ENCODE data around the gene ALDH4A1.
"Not testable (repeated sequence)": the region's sequence is repeated elsewhere in the genome, so short reads cannot be mapped to it uniquely, and the experiment has no call there.

Gene ALDH4A1

DNA sequence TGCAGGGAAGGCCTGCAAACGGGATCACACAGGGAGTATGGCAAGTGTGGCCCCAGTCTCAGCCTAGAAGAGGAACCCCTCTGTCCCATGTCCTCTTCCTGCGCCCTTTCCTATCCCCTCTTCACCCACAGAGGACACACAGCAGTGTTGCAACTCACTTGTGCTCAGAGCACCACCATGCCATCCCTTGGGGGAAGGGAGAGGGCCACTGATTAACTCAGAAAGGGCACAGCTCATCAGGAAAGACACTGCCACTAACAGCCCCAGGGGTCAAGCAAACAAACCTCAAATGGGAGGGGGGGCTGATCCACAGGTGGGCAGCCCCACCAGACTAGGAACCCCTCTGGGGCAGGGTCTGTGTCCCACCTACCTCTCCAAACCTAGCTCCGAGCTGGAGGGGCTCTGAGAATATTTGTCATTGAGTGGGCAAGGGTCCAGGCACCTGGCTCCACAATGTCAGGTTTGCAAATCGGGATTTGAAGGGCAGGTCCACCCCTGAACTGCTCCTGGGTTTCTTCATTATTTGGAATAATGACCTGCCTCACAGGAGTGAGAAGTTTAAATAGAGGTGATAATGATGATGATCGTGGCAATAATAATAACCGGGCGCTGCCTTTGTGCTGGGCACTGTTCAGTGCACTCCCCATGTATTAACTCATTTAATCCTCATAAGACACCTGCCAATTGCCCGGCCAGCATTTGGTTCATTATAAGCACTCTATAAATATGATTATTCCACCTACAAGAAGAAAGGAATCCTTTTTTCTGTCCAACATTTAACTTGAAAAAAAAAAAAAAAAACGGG, 1.0 kb downstream of the ALDH4A1 start:
- no peak for DNase-seq (ENCODE audit: low read depth in 2 of 2)

DNA sequence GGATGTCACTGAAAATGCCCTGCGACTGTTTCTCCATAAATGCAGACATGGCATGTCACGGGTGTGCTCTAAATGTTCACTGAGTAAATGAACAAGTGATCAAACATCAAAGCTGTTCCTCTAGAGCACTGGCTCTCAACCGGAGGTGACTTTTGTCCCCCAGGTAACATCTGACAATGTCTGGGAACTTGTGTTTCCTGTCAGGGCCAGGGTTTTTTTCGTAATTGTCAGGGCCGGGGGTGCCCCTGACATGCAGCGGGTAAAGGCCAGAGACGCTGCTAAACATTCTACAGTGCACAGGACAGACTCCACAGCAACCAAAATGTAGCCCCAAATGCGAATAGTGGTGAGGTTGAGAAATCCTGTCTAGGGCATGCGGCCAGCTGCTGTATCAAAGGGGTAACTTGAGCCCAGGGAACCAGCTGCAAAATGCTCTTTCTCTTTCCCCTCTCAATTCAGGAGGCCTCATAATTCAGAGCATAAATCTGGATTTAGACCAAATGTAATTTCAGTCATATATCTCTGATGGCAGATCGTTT, 2.0 kb downstream of the ALDH4A1 start:
- no peak for DNase-seq (ENCODE audit: low read depth in 2 of 2)

DNA sequence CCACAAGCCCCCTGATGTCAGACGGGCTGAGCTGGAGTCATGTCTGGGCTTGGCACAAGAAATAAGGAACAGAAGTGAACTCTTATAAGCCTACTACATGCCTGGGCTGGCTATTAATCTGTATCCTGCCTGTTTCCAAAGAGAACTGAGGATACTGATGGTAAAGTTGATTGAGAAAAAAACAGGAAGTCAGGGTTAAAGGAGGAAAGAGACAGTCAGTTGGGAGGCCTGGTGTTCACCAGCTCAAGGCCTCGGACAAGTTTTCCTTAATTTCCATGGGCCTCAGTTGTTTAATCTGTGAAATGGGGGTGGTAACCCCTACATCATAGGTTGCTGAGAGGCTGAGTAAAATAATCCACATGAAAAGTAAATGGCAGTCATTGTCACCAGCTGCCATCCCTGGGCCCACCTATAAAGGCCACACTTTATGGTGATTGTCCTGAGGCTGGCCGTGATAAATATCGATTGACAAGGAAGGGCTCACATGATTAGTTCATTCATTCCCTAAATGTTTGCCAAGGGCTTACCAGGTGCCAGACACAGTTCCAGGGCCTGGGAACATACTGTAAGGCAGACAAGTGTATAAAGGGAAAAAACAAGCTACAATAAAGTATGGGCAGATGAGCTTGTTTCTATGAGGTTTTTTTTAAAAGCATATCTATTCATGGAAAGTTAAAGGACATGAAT, 2.8 kb downstream of the ALDH4A1 start:
- DNase-seq (ENCODE audit: low read depth in 2 of 2) = no peak

DNA sequence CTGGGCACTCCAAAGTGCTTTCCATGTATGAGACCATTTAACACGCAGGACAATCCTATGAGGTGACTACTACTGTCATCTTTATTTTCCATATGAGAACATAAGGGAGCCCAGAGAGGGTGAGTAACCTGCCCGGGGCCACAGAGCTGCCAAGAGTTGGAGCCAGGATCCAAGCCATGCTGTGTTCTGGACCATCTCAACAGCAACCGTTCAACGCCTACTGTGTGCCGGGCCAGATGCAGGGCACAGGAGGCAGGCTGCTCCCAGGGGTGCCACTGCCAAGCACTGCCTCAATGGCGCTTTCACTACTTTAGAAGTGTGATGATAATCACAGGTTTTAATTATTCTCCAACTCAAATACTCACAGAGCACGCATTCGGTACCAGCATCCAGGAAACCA, 3.8 kb downstream of the ALDH4A1 start:
- no peak for DNase-seq (ENCODE audit: low read depth in 2 of 2)

DNA sequence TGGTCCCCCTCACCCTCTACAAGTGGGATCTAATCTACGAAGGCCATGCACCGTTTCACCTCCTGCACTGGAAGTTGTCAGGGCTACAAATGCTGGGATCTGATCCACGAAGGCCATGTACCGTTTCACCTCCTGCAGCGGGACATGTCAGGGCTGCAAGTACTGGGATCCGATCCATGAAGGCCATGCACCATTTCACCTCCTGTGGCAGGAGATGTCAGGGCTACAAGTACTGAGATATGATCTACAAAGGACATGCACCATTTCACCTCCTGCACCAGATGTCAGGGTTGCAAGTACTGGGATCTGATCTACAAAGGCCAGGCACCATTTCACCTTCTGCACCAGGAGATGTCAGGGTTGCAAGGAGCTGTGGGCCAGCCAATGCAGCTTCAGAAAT, 7.0 kb downstream of the ALDH4A1 start:
- DNase-seq (ENCODE audit: low read depth in 2 of 2) = no peak

- DNase-seq (ENCODE audit: low read depth in 2 of 2) = no peak
Observed at GRCh38 chr1:18893120-18893519, 9.2 kb downstream of the ALDH4A1 start.

DNA sequence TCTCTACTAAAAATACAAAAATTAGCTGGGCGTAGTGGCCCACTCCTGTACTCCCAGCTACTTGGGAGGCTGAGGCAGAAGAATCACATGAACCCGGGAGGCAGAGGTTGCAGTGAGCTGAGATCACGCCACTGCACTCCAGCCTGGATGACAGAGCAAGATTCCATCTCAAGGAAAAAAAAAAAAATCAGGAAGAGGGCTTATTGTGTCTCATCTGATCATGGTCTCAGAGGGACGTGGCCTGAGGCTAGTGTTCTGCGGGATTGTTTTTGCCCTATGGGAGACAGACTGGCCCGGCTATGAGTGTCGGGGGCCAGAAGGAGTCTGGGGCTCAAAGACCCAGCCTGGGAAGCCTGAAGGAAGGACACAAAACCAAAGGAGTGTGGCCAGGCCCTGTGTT, 10.5 kb downstream of the ALDH4A1 start:
- DNase-seq (ENCODE audit: low read depth in 2 of 2) = not testable (repeated sequence)

DNA sequence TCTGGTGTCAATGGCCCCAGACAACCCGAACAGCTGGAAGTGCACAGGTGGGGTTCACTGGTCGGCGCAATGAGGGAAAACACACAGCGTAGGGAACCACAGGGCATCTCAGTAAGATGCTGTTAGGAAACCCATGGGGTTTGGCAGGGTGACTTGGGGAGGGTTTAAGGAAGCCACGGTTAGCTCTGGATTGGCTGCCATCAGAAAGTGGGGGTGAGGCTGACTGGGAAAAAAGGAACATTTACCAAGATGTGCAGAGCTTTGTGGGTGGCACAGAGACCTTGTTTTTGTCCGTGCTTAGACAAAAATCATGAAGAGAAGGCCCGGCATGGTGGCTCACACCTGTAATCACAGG, 11.0 kb downstream of the ALDH4A1 start:
- DNase-seq (ENCODE audit: low read depth in 2 of 2) = no peak

DNA sequence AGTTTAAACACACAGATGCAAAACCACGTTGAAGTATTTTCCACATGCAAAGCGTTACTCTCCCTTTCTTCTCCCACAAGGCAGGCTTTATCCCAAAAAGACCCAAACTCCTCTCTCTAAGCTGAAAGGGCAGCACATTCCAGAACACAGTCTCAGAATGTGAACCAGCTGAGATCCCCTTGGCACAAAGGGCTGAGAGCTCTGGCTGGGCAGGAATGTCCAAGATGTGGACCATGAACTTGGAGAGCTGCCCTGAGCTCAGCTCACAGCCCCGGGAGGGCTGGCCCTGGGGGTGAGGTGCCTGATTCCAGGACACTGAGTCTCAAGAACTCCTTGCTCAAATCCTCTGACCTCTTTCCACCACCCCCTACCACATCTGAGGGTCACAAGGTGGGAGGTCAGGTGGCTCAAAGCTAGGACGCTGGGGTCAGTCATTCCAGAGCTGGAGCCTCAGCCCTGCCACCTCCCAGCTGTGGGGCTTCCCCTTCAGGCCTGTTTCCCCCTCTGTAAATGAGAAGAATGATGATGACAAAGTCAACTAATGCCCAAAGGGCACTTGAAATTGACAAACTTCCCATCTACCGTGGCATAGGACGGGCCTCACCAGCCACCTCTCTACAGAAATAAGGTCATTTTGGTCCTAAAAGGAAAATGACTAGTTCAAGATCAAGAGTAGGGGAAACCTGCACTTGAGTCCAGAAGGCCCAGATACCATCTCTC, 11.5 kb downstream of the ALDH4A1 start:
- no peak for DNase-seq (ENCODE audit: low read depth in 2 of 2)

- DNase-seq (ENCODE audit: low read depth in 2 of 2) = no peak
Observed at GRCh38 chr1:18886003-18886335, 16.4 kb downstream of the ALDH4A1 start.

GRCh38 chr1:18885311-18886002, 16.9 kb downstream of the ALDH4A1 start:
- DNase-seq (ENCODE audit: low read depth in 2 of 2) = no peak

GRCh38 chr1:18884727-18885126, 17.6 kb downstream of the ALDH4A1 start:
- DNase-seq (ENCODE audit: low read depth in 2 of 2) = no peak

GRCh38 chr1:18884419-18884717, 18.0 kb downstream of the ALDH4A1 start:
- DNase-seq (ENCODE audit: low read depth in 2 of 2) = no peak

GRCh38 chr1:18883636-18884418, 18.5 kb downstream of the ALDH4A1 start:
- no peak for DNase-seq (ENCODE audit: low read depth in 2 of 2)

GRCh38 chr1:18883079-18883478, 19.3 kb downstream of the ALDH4A1 start:
- DNase-seq (ENCODE audit: low read depth in 2 of 2) = no peak

GRCh38 chr1:18882486-18882885, 19.9 kb downstream of the ALDH4A1 start:
- no peak for DNase-seq (ENCODE audit: low read depth in 2 of 2)

DNA sequence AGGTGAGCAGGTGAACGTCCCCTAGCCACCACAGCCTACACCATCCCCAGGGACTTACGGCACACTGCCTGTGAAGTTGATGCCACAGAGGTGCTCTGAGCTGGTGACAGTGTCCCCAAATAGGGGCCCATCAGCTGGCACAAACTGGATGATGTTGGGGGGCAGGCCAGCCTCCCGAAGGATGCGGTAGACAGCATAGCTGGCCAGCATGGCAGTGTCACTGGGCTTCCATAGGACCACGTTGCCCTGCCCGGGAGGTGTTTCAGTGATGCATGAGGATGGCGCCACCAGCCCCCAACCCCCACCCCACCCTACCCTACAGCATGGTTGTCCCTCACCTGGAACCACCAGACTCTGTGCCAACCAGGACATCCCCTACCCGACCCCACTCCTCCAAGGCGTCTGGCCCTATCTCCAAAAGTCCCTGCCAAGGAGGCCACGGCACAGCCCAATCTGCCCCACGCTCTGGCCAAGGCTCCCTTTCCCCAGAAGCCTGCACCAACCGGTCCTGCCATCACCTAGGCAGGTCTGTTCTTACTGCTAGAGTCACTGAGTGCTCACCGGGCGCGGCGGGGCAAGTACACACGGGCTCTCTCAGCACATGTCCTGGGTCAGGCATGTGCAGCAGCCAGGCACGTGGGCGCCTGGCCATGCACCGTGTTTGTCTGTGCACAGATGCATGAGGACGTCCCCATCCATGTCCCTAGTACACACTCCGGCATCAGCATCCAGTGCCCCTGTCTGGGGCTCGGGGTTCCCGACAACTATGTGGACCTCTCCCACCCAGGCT, 20.5 kb downstream of the ALDH4A1 start:
- DNase-seq (ENCODE audit: low read depth in 2 of 2) = no peak

- DNase-seq (ENCODE audit: low read depth in 2 of 2) = no peak
Observed at GRCh38 chr1:18881164-18881563, 21.2 kb downstream of the ALDH4A1 start.

DNA sequence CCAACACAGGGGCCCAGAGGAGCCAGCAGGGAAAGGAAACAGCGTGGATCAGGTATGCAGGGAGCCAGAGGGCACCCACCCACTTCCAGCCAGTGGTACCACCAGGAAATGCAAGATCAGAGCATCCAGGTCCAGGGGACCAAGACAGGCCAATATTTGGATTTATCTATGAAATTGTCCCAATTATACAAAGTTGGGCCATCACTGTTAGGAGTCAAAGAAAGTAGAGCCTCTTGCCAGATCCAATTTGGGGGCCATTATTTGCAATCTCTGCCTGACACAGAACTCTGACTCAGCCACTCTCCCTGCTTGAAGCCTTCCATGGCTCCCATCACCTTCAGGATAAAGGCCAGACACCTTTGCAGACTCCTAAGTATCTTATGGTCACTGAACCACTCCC, 21.8 kb downstream of the ALDH4A1 start:
- DNase-seq (ENCODE audit: low read depth in 2 of 2) = no peak

DNA sequence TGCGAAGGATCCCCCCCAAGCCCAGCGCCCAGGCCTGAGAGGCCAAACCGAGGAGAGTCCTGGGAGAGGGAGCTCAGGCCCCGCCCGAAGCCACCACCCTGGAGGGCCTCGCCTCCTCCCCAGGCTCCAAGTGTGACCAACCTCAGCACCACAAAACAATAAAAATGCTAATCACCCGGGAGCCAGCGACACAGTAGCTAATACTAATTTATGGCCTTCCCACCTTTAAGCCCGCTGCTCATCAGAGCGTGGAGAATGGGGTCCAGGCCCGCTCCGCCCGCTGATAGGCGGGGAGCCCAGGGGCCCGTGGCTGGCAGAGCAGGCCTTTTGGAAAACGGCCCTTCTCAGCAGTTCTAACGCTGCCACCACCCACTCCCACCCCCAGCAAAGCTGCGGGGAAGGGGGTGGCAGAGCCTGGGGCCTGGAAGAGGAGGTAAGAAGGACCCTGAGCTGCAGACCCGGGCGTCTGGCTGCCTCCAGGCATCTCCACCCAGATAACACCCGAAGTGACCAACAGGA, 22.5 kb downstream of the ALDH4A1 start:
- no peak for DNase-seq (ENCODE audit: low read depth in 2 of 2)

Measured in fibroblast of skin of left quadriceps (primary cell).